HepG2 (cell line): Measurements from ENCODE around the gene TASOR2. TPM values are rescaled to one million over a fixed set of nuclear protein-coding genes. Genes with fewer than 3 reads are reported as not detected.
A peak's percentile ranks its signal among the peaks of the same experiment; 100 is the strongest.

ENCODE experiments used
- CHD2 ChIP-seq: IDR thresholded peaks from 2 replicates; pipeline ENCODE4 v1.6.1; 2011; ENCODE audit warnings: low read depth, low read length, improper control_type of control experiment
- EZH2 ChIP-seq: conservative IDR thresholded peaks from 2 replicates; pipeline ENCODE4 v1.6.1; 2012; ENCODE audit warnings: mild to moderate bottlenecking, low read depth, low read length, moderate library complexity
- FIP1L1 ChIP-seq: fragments of 200-400 bp; formaldehyde crosslinking; IDR thresholded peaks from 2 replicates; pipeline ENCODE4 v1.6.1; 2018; ENCODE audit warnings: low read depth, mild to moderate bottlenecking, low read length, moderate library complexity, borderline replicate concordance; ENCODE audit not compliant: insufficient read depth
- FOXK1 ChIP-seq: sonication (generic); formaldehyde crosslinking; IDR thresholded peaks from 2 replicates; pipeline ENCODE4 v1.4.0; 2020; ENCODE audit warnings: low read depth, missing genetic modification reagents, borderline replicate concordance
- GFI1 ChIP-seq: sonication (generic); formaldehyde crosslinking; IDR thresholded peaks from 2 replicates; pipeline ENCODE4 v1.5.0; 2020; ENCODE audit warnings: missing genetic modification reagents, mild to moderate bottlenecking, borderline replicate concordance
- GPN1 ChIP-seq: sonication (generic); formaldehyde crosslinking; IDR thresholded peaks from 2 replicates; pipeline ENCODE4 v1.5.1; 2020; ENCODE audit warnings: missing genetic modification reagents, borderline replicate concordance
- GTF2F1 ChIP-seq: fragments of 150-350 bp; IDR thresholded peaks from 2 replicates; pipeline ENCODE4 v1.6.1; 2014; ENCODE audit warnings: low read length
- IRF2 ChIP-seq: IDR thresholded peaks from 2 replicates; pipeline ENCODE4 v1.6.1; 2018; ENCODE audit warnings: missing genetic modification reagents, missing compliant biosample characterization
- KAT8 ChIP-seq: IDR thresholded peaks from 2 replicates; pipeline ENCODE4 v1.6.1; 2016; ENCODE audit warnings: missing genetic modification reagents, missing compliant biosample characterization
- MED1 ChIP-seq: sonication (generic); formaldehyde crosslinking; IDR thresholded peaks from 2 replicates; pipeline ENCODE4 v1.4.0; 2020; ENCODE audit warnings: missing genetic modification reagents
- NR2C2 ChIP-seq: sonication (generic); formaldehyde crosslinking; IDR thresholded peaks from 2 replicates; pipeline ENCODE4 v1.4.0; 2020; ENCODE audit warnings: missing genetic modification reagents, mild to moderate bottlenecking, moderate library complexity, borderline replicate concordance
- NRL ChIP-seq: sonication (generic); formaldehyde crosslinking; IDR thresholded peaks from 2 replicates; pipeline ENCODE4 v1.5.0; 2020; ENCODE audit warnings: missing genetic modification reagents, mild to moderate bottlenecking, moderate library complexity, borderline replicate concordance
- PAXIP1 ChIP-seq: sonication (generic); formaldehyde crosslinking; conservative IDR thresholded peaks from 2 replicates; pipeline ENCODE4 v1.4.0; 2020; ENCODE audit warnings: mild to moderate bottlenecking, missing genetic modification reagents, moderate library complexity
- PHF5A ChIP-seq: IDR thresholded peaks from one replicate; pipeline ENCODE4 v1.6.1; 2018; ENCODE audit warnings: low read depth, missing genetic modification reagents; ENCODE audit not compliant: unreplicated experiment
- PREB ChIP-seq: sonication (generic); formaldehyde crosslinking; IDR thresholded peaks from 2 replicates; pipeline ENCODE4 v1.4.0; 2020; ENCODE audit warnings: missing genetic modification reagents
- SALL2 ChIP-seq: sonication (generic); formaldehyde crosslinking; IDR thresholded peaks from 2 replicates; pipeline ENCODE4 v1.8.1; 2023; ENCODE audit warnings: mild to moderate bottlenecking, missing genetic modification reagents, inconsistent platforms
- SPEN ChIP-seq: sonication (generic); formaldehyde crosslinking; IDR thresholded peaks from 2 replicates; pipeline ENCODE4 v1.5.1; 2020; ENCODE audit warnings: low read depth, mild to moderate bottlenecking, missing genetic modification reagents
- ZC3H4 ChIP-seq: sonication (generic); formaldehyde crosslinking; IDR thresholded peaks from 2 replicates; pipeline ENCODE4 v1.4.0; 2020; ENCODE audit warnings: missing genetic modification reagents, borderline replicate concordance
- ZFP36L1 ChIP-seq: sonication (generic); formaldehyde crosslinking; IDR thresholded peaks from 2 replicates; pipeline ENCODE4 v1.8.0; 2022; ENCODE audit warnings: mild to moderate bottlenecking, missing genetic modification reagents, moderate library complexity
- ZFX ChIP-seq: sonication (generic); formaldehyde crosslinking; IDR thresholded peaks from 2 replicates; pipeline ENCODE4 v1.4.0; 2020; ENCODE audit warnings: mild to moderate bottlenecking, low read depth, missing genetic modification reagents, moderate library complexity
- ZMYM4 ChIP-seq: sonication (generic); formaldehyde crosslinking; IDR thresholded peaks from 2 replicates; pipeline ENCODE4 v1.8.1; 2023; ENCODE audit warnings: mild to moderate bottlenecking, missing genetic modification reagents
- ZNF12 ChIP-seq: sonication (generic); formaldehyde crosslinking; IDR thresholded peaks from 2 replicates; pipeline ENCODE4 v1.5.0; 2020; ENCODE audit warnings: missing genetic modification reagents
- ZNF335 ChIP-seq: sonication (generic); formaldehyde crosslinking; IDR thresholded peaks from 2 replicates; pipeline ENCODE4 v1.4.0; 2020; ENCODE audit warnings: missing genetic modification reagents
- ZNF691 ChIP-seq: sonication (generic); formaldehyde crosslinking; IDR thresholded peaks from 2 replicates; pipeline ENCODE4 v1.4.0; 2020; ENCODE audit warnings: missing genetic modification reagents, low read depth, mild to moderate bottlenecking, borderline replicate concordance
- ZSCAN25 ChIP-seq: sonication (generic); formaldehyde crosslinking; IDR thresholded peaks from 2 replicates; pipeline ENCODE4 v1.8.0; 2022; ENCODE audit warnings: mild to moderate bottlenecking, missing genetic modification reagents
- polyA plus RNA-seq, 8 experiments: library from polyadenylated mRNA; depleted of rRNA in 3 of 8; stranded (reverse) in 7 of 8; unstranded in 1 of 8; fragments of >200 nt; fragmentation: Illumina TruSeq in 4 of 8; extraction: Trizol in 4 of 8; gene quantifications; 2 replicates each; pipeline versions ENCODE4 v1.2.1 to v1.2.3, GENCODE V29; 2011 to 2016; ENCODE audit warnings: low read depth in 4 of 8, missing spikeins in 1 of 8, mixed read lengths in 1 of 8; ENCODE audit not compliant: insufficient read depth in 1 of 8
- total RNA-seq, 5 experiments: library from RNA; depleted of rRNA; stranded (reverse); fragments of >200 nt; fragmentation: Illumina TruSeq; extraction: Trizol; gene quantifications; 2 replicates each; pipeline ENCODE4 v1.2.3, GENCODE V29; 2016; ENCODE audit warnings: low read depth in 1 of 5

Gene TASOR2
- total and polyA plus RNA-seq, 2 of the 13 experiments (the other 11 are each of a cell fraction or from before 2014, with no cell fraction given) = 24.2 to 55.3 TPM

- TF ChIP-seq ZFP36L1 (peak; percentile 66; the same call in 1 of the 2 replicates), ZMYM4 (CRISPR knock-in tag) (peak; percentile 87), KAT8 (CRISPR knock-in tag) (peak; percentile 85), NR2C2 (CRISPR knock-in tag) (peak; percentile 67), ZNF335 (CRISPR knock-in tag) (peak; percentile 56; the same call in 1 of the 2 replicates), FOXK1 (CRISPR knock-in tag) (0 out of 2 replicates have a peak, but pooled peaks have one; percentile 44), SPEN (peak; percentile 82), ZNF691 (peak; percentile 89; the same call in 1 of the 2 replicates), GFI1 (CRISPR knock-in tag) (peak; percentile 68), EZH2 (no peak), IRF2 (CRISPR knock-in tag) (peak; percentile 94), ZC3H4 (CRISPR knock-in tag) (no peak), SALL2 (peak; percentile 89), CHD2 (peak; percentile 15; the same call in 1 of the 2 replicates), GTF2F1 (no peak), PREB (CRISPR knock-in tag) (no peak), FIP1L1 (0 out of 2 replicates have a peak, but pooled peaks have one; percentile 63), ZFX (CRISPR knock-in tag) (peak; percentile 93), PAXIP1 (peak; percentile 89), GPN1 (CRISPR knock-in tag) (no peak), ZSCAN25 (CRISPR knock-in tag) (peak; percentile 58; the same call in 1 of the 2 replicates), PHF5A (CRISPR knock-in tag) (peak; percentile 27), NRL (no peak; the same call in 1 of the 2 replicates), MED1 (CRISPR knock-in tag) (peak; percentile 66; the same call in 1 of the 2 replicates), ZNF12 (no peak)
These were observed 8.1 kb downstream of the TASOR2 start (continued) for GRCh38 chr10:5692461-5693358.
